Osteoblast (primary cell): ENCODE data around the gene PHOSPHO2. TPM values are rescaled to one million over a fixed set of nuclear protein-coding genes. Genes with fewer than 3 reads are reported as not detected.

ENCODE experiments used
- DNase-seq: peaks from one replicate; pipeline ENCODE4 v3.0.0; 2011; ENCODE audit warnings: low spot score, mixed read lengths; ENCODE audit not compliant: insufficient read length; ENCODE audit errors: missing footprints
- H2AFZ ChIP-seq: 2 replicates; pipeline ENCODE4 v1.6.0; 2011; ENCODE audit warnings: mild to moderate bottlenecking, low read length
- H3K27ac ChIP-seq: 2 replicates; pipeline ENCODE4 v1.5.1; 2011; ENCODE audit warnings: mild to moderate bottlenecking, low read depth, low read length, moderate library complexity
- H3K27me3 ChIP-seq: 2 replicates; pipeline ENCODE4 v1.6.0; 2012; ENCODE audit warnings: mild to moderate bottlenecking, control low read depth, inconsistent platforms, low read length, moderate library complexity; ENCODE audit not compliant: insufficient read depth
- H3K36me3 ChIP-seq: 2 replicates; pipeline ENCODE4 v1.5.1; 2011; ENCODE audit warnings: mild to moderate bottlenecking, low read length, control low read depth, moderate library complexity; ENCODE audit not compliant: insufficient read depth
- H3K4me1 ChIP-seq: 2 replicates; pipeline ENCODE4 v1.5.1; 2011; ENCODE audit warnings: mild to moderate bottlenecking, low read length, control low read depth, moderate library complexity; ENCODE audit not compliant: insufficient read depth
- H3K4me2 ChIP-seq: 2 replicates; pipeline ENCODE4 v1.6.0; 2011; ENCODE audit warnings: mild to moderate bottlenecking, low read length; ENCODE audit not compliant: insufficient read depth
- H3K4me3 ChIP-seq: fragments of 200-600 bp; sonication (generic); 3 replicates; pipeline ENCODE4 v1.5.1; 2012; ENCODE audit warnings: mild to moderate bottlenecking, low read length, inconsistent platforms; ENCODE audit not compliant: insufficient read depth
- H3K79me2 ChIP-seq: 2 replicates; pipeline ENCODE4 v1.6.0; 2012; ENCODE audit warnings: mild to moderate bottlenecking, low read length, control low read depth, inconsistent platforms; ENCODE audit not compliant: insufficient read depth
- H3K9me3 ChIP-seq: 2 replicates; pipeline ENCODE4 v1.5.1; 2011; ENCODE audit warnings: low read depth, low read length, control low read depth
- H4K20me1 ChIP-seq: 2 replicates; pipeline ENCODE4 v1.6.0; 2012; ENCODE audit warnings: mild to moderate bottlenecking, low read length, control low read depth; ENCODE audit not compliant: insufficient read depth
- total RNA-seq: library from RNA; depleted of rRNA; stranded (reverse); fragments of >200 nt; gene quantifications from 2 replicates; pipeline ENCODE4 v1.2.3, GENCODE V29; 2012
- TF ChIP-seq, protein P1 (sequence below): IDR thresholded peaks from 2 replicates; pipeline ENCODE4 v1.5.1; 2011; ENCODE audit warnings: mild to moderate bottlenecking, low read depth, low read length, moderate library complexity; ENCODE audit errors: extremely low read depth

PHOSPHO2 gene
- total RNA-seq, 1 donor: 3.6 TPM

DNA sequence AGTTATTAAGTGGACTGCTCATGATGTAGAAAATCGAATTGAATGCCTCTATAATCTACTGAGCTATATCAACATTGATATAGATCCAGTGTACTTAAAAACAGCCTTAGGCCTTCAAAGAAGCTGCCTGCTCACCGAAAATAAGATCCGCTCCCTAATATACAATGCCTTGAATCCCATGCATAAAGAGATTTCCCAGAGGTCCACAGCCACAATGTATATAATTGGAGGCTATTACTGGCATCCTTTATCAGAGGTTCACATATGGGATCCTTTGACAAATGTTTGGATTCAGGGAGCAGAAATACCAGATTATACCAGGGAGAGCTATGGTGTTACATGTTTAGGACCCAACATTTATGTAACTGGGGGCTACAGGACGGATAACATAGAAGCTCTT, 41.4 kb downstream of the PHOSPHO2 start:
- Histone ChIP-seq H3K4me2 (no peak overlapping the region), H3K4me3 (no peak overlapping the region), H3K27ac (no peak overlapping the region), H3K27me3 (peaks cover 14% of the 10 kb centered on the region), H3K9me3 (no peaks in the 10 kb centered on the region), H4K20me1 (no peaks in the 10 kb centered on the region), H3K36me3 (no peaks in the 10 kb centered on the region), H3K4me1 (peaks cover 5% of the 10 kb centered on the region), H2AFZ (no peak overlapping the region), H3K79me2 (no peaks in the 10 kb centered on the region)
- TF ChIP-seq, protein P1, sequence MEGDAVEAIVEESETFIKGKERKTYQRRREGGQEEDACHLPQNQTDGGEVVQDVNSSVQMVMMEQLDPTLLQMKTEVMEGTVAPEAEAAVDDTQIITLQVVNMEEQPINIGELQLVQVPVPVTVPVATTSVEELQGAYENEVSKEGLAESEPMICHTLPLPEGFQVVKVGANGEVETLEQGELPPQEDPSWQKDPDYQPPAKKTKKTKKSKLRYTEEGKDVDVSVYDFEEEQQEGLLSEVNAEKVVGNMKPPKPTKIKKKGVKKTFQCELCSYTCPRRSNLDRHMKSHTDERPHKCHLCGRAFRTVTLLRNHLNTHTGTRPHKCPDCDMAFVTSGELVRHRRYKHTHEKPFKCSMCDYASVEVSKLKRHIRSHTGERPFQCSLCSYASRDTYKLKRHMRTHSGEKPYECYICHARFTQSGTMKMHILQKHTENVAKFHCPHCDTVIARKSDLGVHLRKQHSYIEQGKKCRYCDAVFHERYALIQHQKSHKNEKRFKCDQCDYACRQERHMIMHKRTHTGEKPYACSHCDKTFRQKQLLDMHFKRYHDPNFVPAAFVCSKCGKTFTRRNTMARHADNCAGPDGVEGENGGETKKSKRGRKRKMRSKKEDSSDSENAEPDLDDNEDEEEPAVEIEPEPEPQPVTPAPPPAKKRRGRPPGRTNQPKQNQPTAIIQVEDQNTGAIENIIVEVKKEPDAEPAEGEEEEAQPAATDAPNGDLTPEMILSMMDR: no peak
- DNase-seq: no peak

DNA sequence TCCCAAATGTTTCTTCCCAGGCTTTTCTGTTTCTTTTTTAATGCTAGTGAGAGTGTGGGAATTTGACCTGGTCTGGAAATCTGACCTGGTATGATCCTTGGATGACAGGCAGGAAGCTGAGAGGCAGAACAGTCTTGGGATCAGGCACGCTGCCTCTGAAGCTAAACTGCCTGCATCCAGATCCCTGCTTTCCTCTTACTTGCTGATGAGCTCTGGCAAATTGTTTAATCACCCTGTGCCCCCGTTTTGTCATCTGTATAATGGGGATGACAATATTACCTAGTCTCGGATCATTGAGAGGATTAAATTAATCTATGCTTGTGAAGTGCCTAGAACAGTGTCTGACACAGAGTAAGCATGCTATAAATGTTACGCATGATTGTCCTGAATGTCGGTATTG, 42.6 kb downstream of the PHOSPHO2 start:
- Histone ChIP-seq H4K20me1 (no peaks in the 10 kb centered on the region), H3K36me3 (no peaks in the 10 kb centered on the region), H3K4me1 (peaks cover 5% of the 10 kb centered on the region), H3K27ac (no peak overlapping the region), H3K4me2 (no peak overlapping the region), H3K27me3 (peaks cover 14% of the 10 kb centered on the region), H3K79me2 (no peaks in the 10 kb centered on the region), H3K9me3 (no peaks in the 10 kb centered on the region), H3K4me3 (no peak overlapping the region), H2AFZ (no peak overlapping the region)
- no peak for DNase-seq
- TF ChIP-seq, protein P1: no peak

DNA sequence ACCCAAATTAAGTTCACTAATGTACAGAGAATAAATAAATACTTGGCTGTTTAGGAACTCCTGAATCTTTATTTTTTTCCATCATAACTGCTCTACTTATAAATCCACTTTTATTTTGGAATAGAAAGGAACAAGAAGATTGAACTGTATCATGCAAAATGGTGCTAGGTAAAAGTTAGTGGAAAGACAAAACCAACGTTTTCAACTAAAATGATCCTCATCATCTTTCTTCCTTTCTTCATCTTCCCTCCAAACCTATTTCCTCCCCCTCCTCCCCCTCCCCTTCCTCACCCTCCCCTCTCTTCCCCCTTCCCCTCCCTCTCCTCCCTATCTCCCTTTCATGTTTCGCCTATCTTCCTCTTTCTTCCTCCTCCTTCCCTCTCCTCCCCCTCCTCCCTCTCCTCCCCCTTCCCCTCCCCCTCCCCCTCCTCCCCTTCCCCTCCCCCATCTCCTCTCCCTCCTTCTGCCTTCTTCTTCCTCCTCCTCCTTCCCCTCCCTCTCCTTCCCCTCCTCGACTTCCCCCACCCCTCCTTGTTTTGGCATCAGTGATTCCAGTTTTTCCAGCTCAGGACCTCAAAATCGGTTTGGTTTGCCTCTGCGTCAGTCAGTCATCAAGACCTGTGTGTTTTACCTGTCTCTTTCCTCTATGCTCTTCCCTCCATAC, 44.4 kb downstream of the PHOSPHO2 start:
- no peak for DNase-seq
- Histone ChIP-seq H3K79me2 (no peaks in the 10 kb centered on the region), H3K4me2 (no peak overlapping the region), H3K36me3 (no peaks in the 10 kb centered on the region), H3K27ac (no peak overlapping the region), H3K9me3 (no peaks in the 10 kb centered on the region), H2AFZ (no peak overlapping the region), H3K4me1 (peaks cover 5% of the 10 kb centered on the region), H4K20me1 (no peaks in the 10 kb centered on the region), H3K4me3 (no peak overlapping the region), H3K27me3 (peaks cover 6% of the 10 kb centered on the region)
- TF ChIP-seq, protein P1: no peak

DNA sequence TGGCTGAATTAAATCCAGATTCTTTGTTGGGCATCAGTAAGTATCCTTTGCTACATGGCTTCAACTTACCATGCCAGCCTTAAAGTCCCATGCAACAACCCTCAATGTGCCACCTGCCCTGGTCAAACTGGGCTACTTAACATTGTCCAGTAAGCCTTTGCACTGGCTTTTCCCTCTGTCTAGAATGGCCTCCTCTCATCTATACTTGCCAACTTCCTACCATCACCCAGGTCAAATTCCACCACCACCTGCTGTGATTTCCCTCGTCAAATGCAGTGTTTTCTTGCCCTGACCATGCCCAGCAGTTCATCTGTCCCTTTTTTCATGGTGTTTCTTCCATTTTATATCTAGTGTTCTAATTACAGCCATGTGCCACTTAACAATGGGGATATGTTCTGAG, 45.1 kb downstream of the PHOSPHO2 start:
- no peaks in the 10 kb centered on the region for H3K36me3 ChIP-seq
- no peak overlapping the region for H3K4me2 ChIP-seq
- H3K27me3 ChIP-seq: peaks cover 6% of the 10 kb centered on the region
- H3K4me1 ChIP-seq: peaks cover 5% of the 10 kb centered on the region
- H3K27ac ChIP-seq: no peak overlapping the region
- no peak overlapping the region for H3K4me3 ChIP-seq
- H2AFZ ChIP-seq: no peak overlapping the region
- no peaks in the 10 kb centered on the region for H3K79me2 ChIP-seq
- no peaks in the 10 kb centered on the region for H4K20me1 ChIP-seq
- TF ChIP-seq, protein P1: no peak
- no peaks in the 10 kb centered on the region for H3K9me3 ChIP-seq
- no peak for DNase-seq
